ENCODE measurements around the gene TMEM14A. TPM values are rescaled to one million over a fixed set of nuclear protein-coding genes. Genes with fewer than 3 reads are reported as not detected.

TMEM14A gene
- polyA plus RNA-seq, 1 donor (not counting 4 experiments of a cell fraction or from before 2014, with no cell fraction given) = 44.2 TPM

DNA sequence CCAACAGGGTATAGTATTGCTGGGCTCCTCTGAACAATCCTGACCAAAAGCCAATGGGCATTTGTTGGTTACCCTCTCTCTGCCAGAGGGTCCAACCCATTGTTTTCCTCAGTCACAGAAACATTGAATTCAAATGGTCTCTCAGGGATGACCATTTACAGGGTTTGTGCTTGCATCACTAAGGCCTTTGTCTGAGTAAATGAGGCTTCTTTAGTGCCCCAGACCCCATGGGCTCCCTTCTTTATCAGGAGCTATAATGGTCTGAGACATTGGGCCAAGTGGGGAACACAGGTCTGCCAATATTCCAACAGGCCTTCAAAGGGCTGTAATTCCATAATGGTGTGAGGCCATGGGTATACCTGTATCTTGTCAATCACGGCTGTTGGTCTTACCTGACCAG, 65.2 kb downstream of the TMEM14A start:
- no peak for DNase-seq (ENCODE audit: low read depth, low spot score)
- no peak overlapping the region for H3K4me3 ChIP-seq (ENCODE audit: control insufficient read depth in 2 of 3, extremely low read depth in 1 of 3, insufficient read depth in 2 of 3, low read depth in 1 of 3, low read length in 3 of 3)
- H3K9me3 ChIP-seq (ENCODE audit: control insufficient read depth, low read depth, low read length) = no peaks in the 10 kb centered on the region
- no peak for FAIRE-seq
- H3K9ac ChIP-seq (ENCODE audit: control insufficient read depth, extremely low read depth, insufficient read depth, low read length) = no peak overlapping the region
- no peak for TF ChIP-seq CTCF (optimal IDR thresholded peaks at IDR 0.05 in 1 of 3, IDR thresholded peaks at IDR 0.05 in 1 of 3, conservative IDR thresholded peaks at IDR 0.05 in 1 of 3; ENCODE audit: extremely low read depth in 1 of 3, insufficient read depth in 2 of 3, low read length in 3 of 3)
- TF ChIP-seq EZH2 (IDR thresholded peaks at IDR 0.05; ENCODE audit: low read length) = no peak
- no peaks in the 10 kb centered on the region for H3K27me3 ChIP-seq (ENCODE audit: control insufficient read depth, extremely low read depth, insufficient read depth, low read length)
- H4K20me1 ChIP-seq (ENCODE audit: control insufficient read depth, extremely low read depth, insufficient read depth, low read length) = no peaks in the 10 kb centered on the region
- no peak overlapping the region for H2AFZ ChIP-seq (ENCODE audit: control insufficient read depth, low read length)
- no peaks in the 10 kb centered on the region for H3K79me2 ChIP-seq (ENCODE audit: control insufficient read depth, insufficient read depth, low read length)
- H3K27ac ChIP-seq (ENCODE audit: control insufficient read depth, insufficient read depth, low read length) = no peak overlapping the region
- H3K4me2 ChIP-seq (ENCODE audit: control insufficient read depth, extremely low read depth, insufficient read depth, low read depth, low read length) = no peak overlapping the region
- no peaks in the 10 kb centered on the region for H3K4me1 ChIP-seq (ENCODE audit: control insufficient read depth, extremely low read depth, insufficient read depth, low read length)
- dilution Hi-C loops (cut with MboI; ENCODE audit: extremely low pct_ligation_motif_present, low sequenced_read_pairs) = no loop called here
- no peaks in the 10 kb centered on the region for H3K36me3 ChIP-seq (ENCODE audit: control insufficient read depth in 2 of 2, extremely low read depth in 1 of 2, insufficient read depth in 2 of 2, low read length in 2 of 2)
- H3K9me1 ChIP-seq (ENCODE audit: control insufficient read depth, extremely low read depth, insufficient read depth, low read length) = no peaks in the 10 kb centered on the region

Small RNA genes within 50 kb of the gene (small RNA-seq; reads per million reads assigned to genes)
- gene AL109918.2 (ENCODE audit: insufficient read length in 3 of 3, low read depth in 3 of 3, low replicate concordance in 1 of 3) = 0 reads per million in 3 experiments

Other genes starting within 250 kb of the TMEM14A start
- 6.1 to 18.3 TPM (median 9.2 TPM) in 3 replicates for gene TRAM2, start 94.1 kb upstream of the TMEM14A start, polyA plus RNA-seq
- gene GSTA2, start 92.4 kb downstream of the TMEM14A start, polyA plus RNA-seq = not detected in 3 replicates
- gene GSTA1, start 132.7 kb downstream of the TMEM14A start, polyA plus RNA-seq = not detected in 3 replicates
- gene GSTA5, start 169.7 kb downstream of the TMEM14A start, polyA plus RNA-seq = not detected in 3 replicates
- not detected in 3 replicates for gene GSTA3, start 238.6 kb downstream of the TMEM14A start, polyA plus RNA-seq

Data from keratinocyte (primary cell).